Coronary artery (tissue), 2 donors: ENCODE data around the gene FAM237B.
"Not testable (repeated sequence)": the region's sequence is repeated elsewhere in the genome, so short reads cannot be mapped to it uniquely, and the experiment has no call there.

Experiments
- DNase-seq: peaks from one replicate; pipeline ENCODE4 v3.0.0-alpha.2; 2017; ENCODE audit warnings: low spot score
- H3K27ac ChIP-seq, 2 donors: fragments of 200-600 bp; sonication (generic); one replicate each; pipeline ENCODE4 v1.5.1; 2016 to 2019
- H3K4me3 ChIP-seq: fragments of 200-600 bp; sonication (generic); 2 replicates; pipeline ENCODE4 v1.5.1; 2016; ENCODE audit warnings: mild to moderate bottlenecking, moderate library complexity
- TF ChIP-seq, protein P1 (sequence below): fragments of 200-600 bp; sonication (generic); IDR thresholded peaks from one replicate; pipeline ENCODE4 v1.5.1; 2019; ENCODE audit warnings: antibody characterized with exemption

FAM237B gene

GRCh38 chr7:90320801-90321494 lies at the start of gene FAM237B:
Gene FAM237B, minus strand, starts transcription at chr7:90321304. Its CDS starts 1,556 bp downstream, at chr7:90319748.
- Histone ChIP-seq H3K4me3 (peak within 1 kb of the TSS; percentile 55), H3K27ac (no peak within 1 kb of the TSS)
- TF ChIP-seq, protein P1, sequence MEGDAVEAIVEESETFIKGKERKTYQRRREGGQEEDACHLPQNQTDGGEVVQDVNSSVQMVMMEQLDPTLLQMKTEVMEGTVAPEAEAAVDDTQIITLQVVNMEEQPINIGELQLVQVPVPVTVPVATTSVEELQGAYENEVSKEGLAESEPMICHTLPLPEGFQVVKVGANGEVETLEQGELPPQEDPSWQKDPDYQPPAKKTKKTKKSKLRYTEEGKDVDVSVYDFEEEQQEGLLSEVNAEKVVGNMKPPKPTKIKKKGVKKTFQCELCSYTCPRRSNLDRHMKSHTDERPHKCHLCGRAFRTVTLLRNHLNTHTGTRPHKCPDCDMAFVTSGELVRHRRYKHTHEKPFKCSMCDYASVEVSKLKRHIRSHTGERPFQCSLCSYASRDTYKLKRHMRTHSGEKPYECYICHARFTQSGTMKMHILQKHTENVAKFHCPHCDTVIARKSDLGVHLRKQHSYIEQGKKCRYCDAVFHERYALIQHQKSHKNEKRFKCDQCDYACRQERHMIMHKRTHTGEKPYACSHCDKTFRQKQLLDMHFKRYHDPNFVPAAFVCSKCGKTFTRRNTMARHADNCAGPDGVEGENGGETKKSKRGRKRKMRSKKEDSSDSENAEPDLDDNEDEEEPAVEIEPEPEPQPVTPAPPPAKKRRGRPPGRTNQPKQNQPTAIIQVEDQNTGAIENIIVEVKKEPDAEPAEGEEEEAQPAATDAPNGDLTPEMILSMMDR: no peak
- no peak for DNase-seq

DNA sequence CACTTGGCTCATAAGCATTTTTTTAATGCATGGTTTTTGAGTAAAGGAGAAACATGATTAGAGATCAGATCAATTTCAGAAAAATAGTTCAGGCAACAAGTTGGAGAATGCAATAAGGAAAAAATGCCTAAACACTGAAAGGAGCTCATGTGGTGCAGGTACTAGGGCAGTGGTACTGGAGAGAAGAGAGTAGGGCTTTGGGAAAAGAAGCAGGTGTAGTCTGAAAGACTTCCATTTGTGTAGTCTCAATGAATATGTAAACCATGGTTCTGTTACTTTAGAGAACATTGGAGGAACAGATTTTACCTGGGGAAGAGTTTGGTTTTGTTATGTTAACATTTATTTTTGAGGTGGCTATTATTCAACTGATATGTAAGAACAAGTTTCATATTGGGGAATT lies 30.9 kb upstream of the FAM237B start:
- no peak overlapping the region for H3K27ac ChIP-seq
- TF ChIP-seq, protein P1: no peak

GRCh38 chr7:90350032-90350431 lies 28.9 kb upstream of the FAM237B start:
- not testable (repeated sequence) for H3K27ac ChIP-seq, H3K4me3 ChIP-seq, DNase-seq

More for the DNA sequence above, 30.9 kb upstream of the FAM237B start:
- H3K4me3 ChIP-seq: no peak overlapping the region
- no peak for DNase-seq

DNA sequence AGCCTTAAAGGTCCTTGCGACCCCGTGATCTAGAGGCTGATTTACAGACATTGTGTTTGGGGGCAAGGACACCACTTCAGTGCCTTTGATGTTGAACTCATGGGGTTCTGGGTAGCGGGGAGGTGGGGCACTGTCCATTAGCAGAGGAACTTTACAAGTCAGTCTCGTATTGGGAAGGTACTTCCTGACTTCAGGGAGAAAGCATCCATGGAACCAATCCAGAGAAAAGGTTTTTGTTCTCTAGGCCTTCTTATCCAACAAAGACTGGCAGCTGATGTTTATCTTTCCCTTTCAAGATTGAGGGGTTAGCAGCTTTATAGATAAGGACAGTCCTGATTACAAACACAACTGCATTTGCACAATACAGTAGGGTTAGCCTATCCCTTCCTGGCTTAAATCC lies 28.2 kb upstream of the FAM237B start:
- TF ChIP-seq, protein P1: no peak
- no peak overlapping the region for H3K27ac ChIP-seq
- H3K4me3 ChIP-seq: no peak overlapping the region
- no peak for DNase-seq

DNA sequence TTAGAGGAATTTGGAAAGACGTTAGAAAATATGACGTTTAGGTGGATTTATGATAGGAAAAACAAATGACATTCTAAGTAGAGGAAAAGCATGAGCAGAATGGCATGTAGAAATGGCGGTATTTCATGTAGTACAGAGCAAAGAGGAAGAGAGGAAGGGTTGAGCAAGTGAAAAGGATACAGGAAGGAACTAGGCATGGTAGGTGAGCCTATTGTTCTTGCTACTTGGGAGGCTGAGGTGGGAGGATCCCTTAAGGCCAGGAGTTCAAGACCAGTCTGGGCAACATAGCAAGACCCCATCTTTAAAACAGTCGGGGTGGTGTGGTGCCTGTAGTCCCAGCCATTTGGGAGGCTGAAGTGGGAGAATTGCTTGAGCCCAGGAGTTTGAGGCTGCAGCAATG lies 26.7 kb upstream of the FAM237B start:
- H3K4me3 ChIP-seq: no peak overlapping the region
- DNase-seq: no peak
- TF ChIP-seq, protein P1: no peak
- H3K27ac ChIP-seq: no peak overlapping the region

GRCh38 chr7:90346336-90347125 lies 25.4 kb upstream of the FAM237B start, which contains the start of gene GTPBP10:
Gene GTPBP10, plus strand, starts transcription at chr7:90346716. Its CDS starts 26 bp downstream, at chr7:90346742.
- Histone ChIP-seq H3K27ac (peak within 1 kb of the TSS; percentile 44 to 78), H3K4me3 (peak within 1 kb of the TSS; percentile 79)
- DNase-seq: peak; percentile 93
- TF ChIP-seq, protein P1: peak; percentile 37

- DNase-seq: no peak
- TF ChIP-seq, protein P1: no peak
- peak overlapping the region; percentile 79 for H3K4me3 ChIP-seq
- H3K27ac ChIP-seq: peak overlapping the region; percentile 44 to 78
Measured at GRCh38 chr7:90345595-90346335, 24.7 kb upstream of the FAM237B start.
